ENCODE measurements around the gene SLC6A11.

SLC6A11 gene

DNA sequence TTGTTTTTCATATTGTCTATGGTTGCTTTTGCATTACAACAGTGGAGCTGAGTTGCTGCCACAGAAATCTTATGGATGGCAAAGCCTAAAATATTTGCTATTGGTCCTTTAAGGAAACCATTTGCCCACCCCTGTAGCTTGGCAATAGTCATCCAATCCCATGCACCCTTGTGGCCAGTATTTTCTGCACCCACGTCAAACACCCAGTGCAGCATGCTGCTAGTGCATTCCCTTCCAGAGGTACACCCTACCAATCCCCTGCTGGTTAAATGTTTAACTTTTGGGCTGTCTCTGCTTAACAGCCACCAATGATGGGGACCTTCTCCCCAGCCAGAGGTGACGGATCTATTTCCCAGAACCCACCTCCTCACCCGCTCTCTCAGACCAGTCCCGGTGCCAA is 23.8 kb upstream of the SLC6A11 start:
- H3K4me3 ChIP-seq (ENCODE audit: low read length), result no peak overlapping the region
- DNase-seq (ENCODE audit: low read depth), result no peak

DNA sequence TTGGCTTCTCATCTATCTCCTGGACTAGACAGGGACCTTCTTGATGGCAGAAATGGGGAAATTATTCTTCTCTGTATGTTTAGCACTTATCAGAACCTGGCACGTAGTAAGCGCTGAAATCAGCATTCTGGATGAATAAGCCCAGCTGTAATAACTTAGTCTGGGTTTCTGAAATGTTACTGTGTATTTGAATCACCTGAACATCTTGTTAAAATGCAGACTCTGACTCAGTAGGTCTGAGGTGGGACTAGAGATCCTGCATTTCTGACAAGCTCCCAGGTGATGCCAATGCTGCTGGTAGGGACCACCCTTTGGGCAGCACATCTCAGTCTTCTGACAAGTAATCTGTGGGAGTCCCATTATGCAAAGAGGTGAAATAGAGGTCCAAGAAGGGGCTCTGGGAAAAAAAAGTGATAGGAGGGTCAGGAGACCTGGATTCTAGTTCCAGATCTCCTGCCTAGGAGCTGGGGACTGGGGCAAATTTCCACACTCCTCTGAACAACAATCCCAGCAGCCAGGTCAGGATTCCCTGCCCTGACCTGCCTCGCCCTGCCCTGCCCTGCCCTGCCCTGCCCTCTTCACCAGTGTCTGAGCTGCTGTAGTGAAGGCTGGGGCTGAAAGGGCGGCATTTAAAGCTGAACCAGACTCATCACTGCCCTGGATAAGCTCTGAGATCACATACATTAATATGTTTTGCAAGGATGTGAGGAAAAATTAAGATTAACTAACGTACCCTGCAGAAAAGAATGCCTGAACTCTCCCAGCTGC is 17.2 kb upstream of the SLC6A11 start:
- DNase-seq (ENCODE audit: low read depth), result no peak
- no peak overlapping the region for H3K4me3 ChIP-seq (ENCODE audit: low read length)
- TF ChIP-seq CTCF (conservative IDR thresholded peaks at IDR 0.05; ENCODE audit: low read depth, low read length), result no peak

More for the DNA sequence above, 23.8 kb upstream of the SLC6A11 start:
- no peak for TF ChIP-seq CTCF (conservative IDR thresholded peaks at IDR 0.05; ENCODE audit: low read depth, low read length)

GRCh38 chr3:10804183-10804648 is 11.8 kb upstream of the SLC6A11 start:
- H3K4me3 ChIP-seq (ENCODE audit: low read length), result no peak overlapping the region
- no peak for TF ChIP-seq CTCF (conservative IDR thresholded peaks at IDR 0.05; ENCODE audit: low read depth, low read length)
- DNase-seq (ENCODE audit: low read depth), result no peak

- no peak for TF ChIP-seq CTCF (conservative IDR thresholded peaks at IDR 0.05; ENCODE audit: low read depth, low read length)
- DNase-seq (ENCODE audit: low read depth), result no peak
Measured at GRCh38 chr3:10806006-10806405, 10.0 kb upstream of the SLC6A11 start.

GRCh38 chr3:10808130-10808735 is 7.8 kb upstream of the SLC6A11 start:
- DNase-seq (ENCODE audit: low read depth), result no peak
- H3K4me3 ChIP-seq (ENCODE audit: low read length), result no peak overlapping the region
- TF ChIP-seq CTCF (conservative IDR thresholded peaks at IDR 0.05; ENCODE audit: low read depth, low read length), result no peak

More at GRCh38 chr3:10806006-10806405, 10.0 kb upstream of the SLC6A11 start:
- H3K4me3 ChIP-seq (ENCODE audit: low read length), result no peak overlapping the region

GRCh38 chr3:10808974-10809373 is 7.1 kb upstream of the SLC6A11 start:
- DNase-seq (ENCODE audit: low read depth), result no peak
- no peak for TF ChIP-seq CTCF (conservative IDR thresholded peaks at IDR 0.05; ENCODE audit: low read depth, low read length)
- no peak overlapping the region for H3K4me3 ChIP-seq (ENCODE audit: low read length)

DNA sequence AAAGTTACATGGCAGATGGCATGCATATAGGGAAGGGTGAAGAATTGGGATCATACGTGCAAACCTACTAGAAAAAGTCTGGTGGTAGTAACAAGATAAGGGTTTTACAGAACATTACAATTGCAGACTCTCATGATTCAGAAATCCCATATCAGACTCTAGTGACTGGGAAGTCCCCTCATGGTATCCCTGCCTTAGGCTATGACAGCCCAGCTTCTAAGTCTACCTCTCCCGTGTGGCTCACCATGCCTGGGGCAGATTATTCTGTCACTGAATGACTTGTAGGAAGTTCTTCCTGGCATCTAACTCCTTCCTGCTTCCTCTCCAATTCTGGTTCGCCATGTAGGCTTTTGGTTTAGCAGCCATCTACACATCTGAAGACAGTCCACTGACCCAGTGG is 5.7 kb upstream of the SLC6A11 start:
- no peak for TF ChIP-seq CTCF (conservative IDR thresholded peaks at IDR 0.05; ENCODE audit: low read depth, low read length)
- no peak for DNase-seq (ENCODE audit: low read depth)
- H3K4me3 ChIP-seq (ENCODE audit: low read length), result no peak overlapping the region

Measured in retinal pigment epithelial cell (primary cell).